ENCODE data around the gene NOC2L.
A peak's percentile ranks its signal among the peaks of the same experiment; 100 is the strongest.

NOC2L gene

DNA sequence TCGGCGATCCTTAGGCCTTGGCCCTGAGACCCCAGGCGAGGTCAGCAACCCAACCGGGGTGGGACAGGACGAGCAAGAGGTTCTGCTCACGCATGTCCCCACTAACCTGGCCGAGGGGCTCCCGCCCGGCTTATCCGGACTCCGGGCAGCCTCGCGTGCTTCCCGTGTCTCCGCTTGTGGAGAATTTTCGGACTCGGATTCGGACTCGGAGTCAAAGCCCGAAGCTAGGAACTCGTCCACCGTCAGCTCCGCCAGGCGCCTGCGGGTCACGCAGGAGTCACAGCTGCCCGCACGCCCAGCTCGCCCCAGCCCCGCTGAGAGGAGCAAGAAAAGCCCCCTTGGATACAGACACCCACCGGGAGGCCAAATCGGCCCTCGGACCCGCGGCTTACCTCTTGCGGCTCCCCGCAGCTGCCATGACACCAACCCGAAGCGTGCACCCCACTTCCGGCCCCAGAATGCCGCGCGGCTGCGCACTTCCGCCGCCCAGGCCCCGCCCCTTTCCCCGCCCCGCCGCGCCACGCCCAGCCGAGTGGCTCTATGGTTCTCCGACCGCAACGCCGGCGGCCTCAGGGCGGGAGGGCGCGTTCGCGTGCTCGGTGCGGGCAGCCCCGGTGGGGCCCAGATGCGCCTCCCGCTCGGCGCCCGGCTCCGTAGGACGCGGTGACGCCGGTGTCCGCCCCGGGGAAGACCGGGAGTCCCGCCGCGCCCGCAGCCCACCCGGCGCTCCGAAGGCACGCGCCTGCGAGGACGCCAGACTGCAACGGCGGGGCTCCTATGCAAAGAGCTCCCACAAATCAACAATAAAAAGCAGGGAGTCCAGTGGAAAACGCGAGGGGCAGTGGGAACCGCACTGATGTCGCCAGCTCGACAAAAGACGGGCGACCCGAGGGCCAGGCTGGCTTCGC, at the start of gene NOC2L:
Gene NOC2L, minus strand, starts transcription at position 434 of the 908 bp plus-strand sequence. Its CDS starts 16 bp downstream, at position 418.
- peak; percentile 81 for ATAC-seq
- Mint-ChIP-seq H3K4me3 (peak within 1 kb of the TSS; percentile 98), H3K4me1 (peaks cover 20% of the 10 kb centered on the region), H3K27me3 (no peaks in the 10 kb centered on the region), H3K27ac (peak within 1 kb of the TSS; percentile 91), H3K9me3 (no peaks in the 10 kb centered on the region), H3K36me3 (ENCODE audit: low read depth) (peaks cover 29% of the 10 kb centered on the region)
- peak; percentile 99 for DNase-seq

DNA sequence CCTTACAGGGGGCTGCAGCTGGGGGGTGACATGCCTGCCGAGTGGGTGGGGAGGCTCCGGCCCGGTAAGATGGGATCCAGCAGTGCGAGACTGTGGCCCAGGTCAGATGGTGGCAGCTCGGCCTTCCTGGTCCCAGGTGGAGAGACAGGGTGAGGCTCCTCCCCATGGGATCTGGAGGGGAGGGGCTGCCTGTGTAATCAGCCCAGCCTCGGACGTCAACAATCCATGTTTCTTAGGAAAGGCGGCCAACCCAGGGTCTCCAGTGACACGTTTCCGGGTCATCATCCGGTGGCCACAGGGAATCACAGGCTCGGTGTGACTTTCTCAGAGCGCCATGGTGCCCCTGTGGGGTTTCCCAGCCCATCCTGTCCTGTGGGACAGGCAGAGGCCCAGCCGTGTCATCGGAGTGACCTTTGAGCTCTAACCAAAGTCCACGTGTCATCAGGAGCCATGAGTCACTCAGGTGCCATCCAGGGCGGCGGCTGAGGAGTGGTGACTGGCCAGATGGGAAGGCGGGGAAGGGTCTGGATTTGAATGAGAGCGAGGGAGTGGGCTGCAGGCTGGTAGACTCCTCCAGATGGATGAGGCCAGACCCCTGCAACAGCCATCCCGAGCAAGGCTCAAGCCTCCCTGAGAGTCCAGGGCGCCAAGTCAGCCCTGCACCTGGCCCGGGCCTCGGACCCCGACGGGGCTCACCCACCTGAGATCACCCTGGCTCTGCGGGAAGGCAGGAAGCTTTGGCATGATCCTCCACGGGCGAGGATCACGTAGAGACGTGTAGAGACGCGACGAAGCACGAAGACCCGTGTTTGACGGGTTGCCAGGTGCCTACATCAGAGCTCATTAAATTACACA, 47.5 kb upstream of the NOC2L start:
- Mint-ChIP-seq H3K4me1 (peaks cover 17% of the 10 kb centered on the region), H3K27ac (no peak overlapping the region), H3K27me3 (peaks cover 47% of the 10 kb centered on the region), H3K9me3 (no peaks in the 10 kb centered on the region), H3K36me3 (ENCODE audit: low read depth) (no peaks in the 10 kb centered on the region), H3K4me3 (no peak overlapping the region)
- DNase-seq, result no peak
- peak; percentile 12 for ATAC-seq

DNA sequence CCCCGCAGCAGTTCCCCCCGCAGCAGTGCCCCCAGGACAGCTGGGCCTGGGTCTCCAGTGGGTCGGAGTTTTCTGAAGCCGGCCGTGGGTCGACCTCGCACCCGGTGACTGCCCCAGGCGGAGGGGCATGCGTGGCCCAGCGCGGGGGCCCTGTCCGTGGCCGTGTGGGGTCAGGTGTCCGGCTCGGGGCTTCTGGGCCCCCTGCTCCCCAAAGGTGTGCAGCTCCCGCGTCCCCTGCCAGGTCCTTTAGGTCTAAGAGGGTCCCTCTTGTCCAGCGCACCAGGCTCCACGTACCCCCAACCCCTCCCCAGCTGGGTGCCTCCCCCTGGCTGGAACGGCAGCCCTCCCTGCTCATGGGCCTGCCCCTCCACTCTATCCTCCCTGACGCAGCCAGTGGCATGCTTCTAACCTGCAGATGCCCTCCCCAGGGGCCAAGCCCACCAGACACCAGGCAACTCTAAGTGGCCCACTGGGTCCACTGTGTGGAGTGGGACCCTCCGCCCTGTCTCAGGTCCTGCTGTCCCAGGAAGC, 46.8 kb upstream of the NOC2L start:
- H3K9me3 Mint-ChIP-seq, result no peaks in the 10 kb centered on the region
- H3K36me3 Mint-ChIP-seq (ENCODE audit: low read depth), result no peaks in the 10 kb centered on the region
- ATAC-seq, result no peak
- H3K27ac Mint-ChIP-seq, result no peak overlapping the region
- no peak overlapping the region for H3K4me3 Mint-ChIP-seq
- DNase-seq, result no peak
- H3K4me1 Mint-ChIP-seq, result peaks cover 17% of the 10 kb centered on the region
- H3K27me3 Mint-ChIP-seq, result peaks cover 47% of the 10 kb centered on the region

DNA sequence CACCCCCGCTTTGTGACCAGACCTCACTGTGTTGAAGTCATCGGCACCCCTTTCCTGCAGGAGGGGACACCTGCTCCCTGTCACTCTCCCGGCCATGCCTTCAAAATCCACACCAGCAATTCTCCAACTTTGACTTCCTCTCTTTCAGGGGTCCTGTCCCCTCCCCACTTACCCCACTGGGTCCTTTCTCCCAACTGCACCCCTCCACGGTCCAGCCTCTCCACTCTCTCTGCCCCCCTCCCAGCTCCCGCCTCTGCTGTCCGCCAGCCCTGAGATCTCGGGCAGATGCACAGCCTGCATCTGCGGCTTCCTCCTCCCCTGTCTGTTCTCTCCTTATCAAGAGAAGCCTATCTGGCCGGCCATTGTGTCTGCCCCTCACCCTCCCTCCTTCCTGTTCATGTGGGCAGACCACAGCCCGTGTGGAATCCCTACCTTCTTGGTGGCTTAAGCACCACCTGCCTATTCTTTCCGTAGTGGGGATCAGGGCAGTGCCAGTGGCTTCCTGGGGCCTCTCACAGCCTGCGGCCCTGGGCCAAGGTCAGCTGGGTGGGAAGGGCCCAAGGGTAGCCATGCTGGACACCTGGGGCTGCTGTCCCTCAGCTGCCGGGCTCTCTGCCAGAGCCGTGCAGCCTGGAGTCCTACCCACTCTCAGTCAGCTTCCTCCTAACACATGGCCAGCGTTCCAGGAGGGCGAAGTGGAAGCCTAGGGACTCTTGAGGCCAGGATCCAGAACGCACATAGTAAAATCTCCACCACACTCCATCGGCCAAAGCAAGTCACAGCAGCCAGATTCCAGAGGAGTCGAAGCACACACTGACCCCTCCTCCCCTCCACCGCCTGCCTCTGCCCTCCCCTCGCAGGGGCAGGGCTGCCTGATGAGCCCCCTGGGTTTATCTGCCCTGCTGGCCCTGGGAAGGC, 46.0 kb upstream of the NOC2L start:
- Mint-ChIP-seq H3K27me3 (peaks cover 50% of the 10 kb centered on the region), H3K4me1 (peaks cover 19% of the 10 kb centered on the region), H3K27ac (no peak overlapping the region), H3K36me3 (ENCODE audit: low read depth) (no peaks in the 10 kb centered on the region), H3K4me3 (no peak overlapping the region), H3K9me3 (no peaks in the 10 kb centered on the region)
- DNase-seq (no peak), ATAC-seq (peak; percentile 8)

DNA sequence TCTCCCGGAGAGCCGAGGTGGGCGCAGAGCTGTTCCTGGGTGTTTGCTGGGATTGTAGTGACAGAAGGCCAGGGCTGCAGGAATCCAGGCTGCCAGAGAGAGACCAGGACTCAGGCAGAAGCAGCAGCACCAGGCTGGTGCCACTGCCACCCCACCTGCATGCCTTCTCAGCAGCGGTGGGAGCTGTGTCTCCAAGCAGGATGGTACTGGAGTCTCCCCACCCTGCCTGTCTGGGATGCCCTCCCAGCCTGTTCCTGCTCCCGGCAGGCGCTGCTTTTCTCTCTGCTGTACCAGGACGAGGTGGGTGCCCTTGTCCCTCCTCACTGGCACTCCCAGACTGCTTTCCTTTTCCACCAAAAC, 45.3 kb upstream of the NOC2L start:
- ATAC-seq, result no peak
- peaks cover 19% of the 10 kb centered on the region for H3K4me1 Mint-ChIP-seq
- H3K9me3 Mint-ChIP-seq, result no peaks in the 10 kb centered on the region
- no peak for DNase-seq
- H3K27me3 Mint-ChIP-seq, result peaks cover 52% of the 10 kb centered on the region
- no peak overlapping the region for H3K27ac Mint-ChIP-seq
- no peak overlapping the region for H3K4me3 Mint-ChIP-seq
- H3K36me3 Mint-ChIP-seq (ENCODE audit: low read depth), result no peaks in the 10 kb centered on the region

DNA sequence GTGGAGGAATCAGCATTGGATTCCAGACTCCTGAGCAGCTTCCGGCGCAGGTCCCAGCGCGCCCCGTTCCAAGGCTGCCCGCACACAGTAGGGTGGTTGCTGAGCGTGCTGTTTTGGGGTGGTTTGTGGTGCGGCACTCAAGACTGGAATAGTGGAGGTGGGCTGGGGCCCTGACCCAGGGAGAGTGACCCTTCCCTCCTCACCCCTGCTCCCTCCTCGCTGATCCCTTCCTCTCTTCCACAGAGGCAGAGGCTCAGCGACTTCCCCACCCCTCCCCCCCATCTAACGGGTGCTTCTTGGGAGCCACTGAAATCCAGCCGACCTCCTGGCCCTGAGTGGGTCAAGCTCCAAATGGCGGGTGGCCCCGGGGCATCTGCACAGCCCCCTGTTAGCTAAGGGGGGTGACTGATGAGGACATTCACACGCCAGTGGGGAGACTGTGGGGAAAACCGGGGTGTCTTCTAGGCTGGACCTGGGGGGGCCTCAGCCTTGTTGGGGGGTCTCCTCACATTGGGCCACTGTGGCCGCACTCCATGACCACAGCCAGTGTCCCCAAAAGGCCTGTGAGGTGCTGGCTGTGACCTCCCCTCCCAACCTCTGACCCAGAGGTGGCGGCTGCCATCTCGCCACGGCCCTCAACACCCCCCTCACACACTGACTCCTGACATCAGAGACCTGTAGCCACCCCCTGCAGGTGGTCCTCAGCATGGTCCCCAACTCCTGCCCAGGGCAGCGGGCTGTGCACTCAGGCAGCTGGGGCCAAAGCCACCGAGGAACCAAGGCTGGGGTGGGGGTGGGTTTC, 44.8 kb upstream of the NOC2L start:
- no peak for ATAC-seq
- Mint-ChIP-seq H3K27me3 (peaks cover 49% of the 10 kb centered on the region), H3K4me3 (no peak overlapping the region), H3K27ac (no peak overlapping the region), H3K4me1 (peaks cover 15% of the 10 kb centered on the region), H3K36me3 (ENCODE audit: low read depth) (no peaks in the 10 kb centered on the region), H3K9me3 (no peaks in the 10 kb centered on the region)
- DNase-seq, result no peak

DNA sequence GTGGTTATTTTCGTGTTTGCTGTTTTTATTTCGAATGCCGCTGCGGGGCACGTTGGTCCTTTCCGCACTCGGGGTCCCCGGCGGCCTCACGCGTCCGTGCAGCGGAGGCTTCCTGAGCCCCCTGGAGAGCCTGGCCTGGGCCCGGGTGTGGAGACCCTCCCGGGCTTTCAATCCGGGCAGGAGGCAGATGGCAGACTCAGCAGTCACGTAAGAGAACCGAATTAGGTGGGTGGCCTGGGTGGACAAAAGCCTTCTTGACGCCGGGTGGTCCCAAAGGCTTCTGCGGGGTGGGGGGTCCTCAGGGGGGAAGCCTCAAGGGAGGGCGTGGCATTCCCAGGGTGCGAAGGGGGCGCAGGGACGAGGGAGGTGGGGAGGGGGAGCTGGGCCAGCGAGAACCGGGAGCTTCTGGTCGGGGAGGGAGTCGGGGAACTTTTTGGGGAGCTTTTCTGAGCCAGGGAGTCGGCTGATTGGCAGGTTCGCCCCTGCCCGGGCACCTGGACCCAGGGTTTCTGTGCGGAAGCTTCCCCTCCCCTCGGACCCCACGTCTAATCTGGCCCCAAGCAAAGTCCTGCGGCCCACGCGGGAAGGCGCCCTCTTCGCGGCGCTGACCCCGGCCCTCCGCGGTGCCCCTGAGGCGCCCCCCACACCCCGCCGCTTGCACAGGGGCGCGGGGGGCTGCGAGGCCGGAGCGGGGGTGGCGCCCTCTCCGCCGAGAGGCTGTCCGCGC, 42.2 kb upstream of the NOC2L start:
- no peaks in the 10 kb centered on the region for H3K9me3 Mint-ChIP-seq
- peak overlapping the region; percentile 70 for H3K27ac Mint-ChIP-seq
- H3K27me3 Mint-ChIP-seq, result peaks cover 47% of the 10 kb centered on the region
- peaks cover 19% of the 10 kb centered on the region for H3K4me1 Mint-ChIP-seq
- H3K4me3 Mint-ChIP-seq, result peak overlapping the region; percentile 74
- H3K36me3 Mint-ChIP-seq (ENCODE audit: low read depth), result no peaks in the 10 kb centered on the region
- no peak for DNase-seq
- no peak for ATAC-seq

DNA sequence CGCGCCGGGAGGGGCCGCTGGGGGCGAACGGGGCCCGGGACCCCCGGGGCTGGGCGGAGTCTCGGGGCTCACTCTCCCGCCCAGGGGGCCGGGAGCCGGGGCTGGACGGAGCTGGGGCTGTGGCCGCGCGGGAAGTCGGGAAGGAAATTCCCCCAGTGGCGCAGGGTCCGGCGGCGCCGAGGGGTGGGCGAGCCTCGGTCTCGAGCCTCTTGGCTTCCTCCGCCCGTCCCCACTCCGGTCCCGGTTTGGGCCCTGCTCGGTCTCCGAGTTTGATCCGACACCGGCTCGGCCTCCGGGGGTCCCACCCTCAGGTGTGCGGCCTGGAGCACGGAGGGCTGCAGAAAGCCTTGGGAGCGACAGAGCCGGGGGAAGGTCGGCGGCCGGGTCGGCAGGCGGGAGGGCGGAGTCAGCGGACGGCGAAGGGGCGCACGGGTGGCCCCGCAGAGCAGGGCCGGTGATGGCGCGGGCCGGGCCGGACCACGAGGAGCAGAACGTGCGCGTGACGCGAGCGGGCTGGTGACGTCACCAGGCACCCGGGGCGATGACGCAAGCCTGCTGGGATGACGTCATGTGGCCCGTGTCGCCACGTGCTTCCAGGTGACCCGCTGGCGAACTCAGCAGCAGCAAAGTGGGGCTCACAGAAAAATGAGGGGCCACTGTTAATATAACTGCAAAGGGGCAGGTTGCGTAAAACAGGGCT, 41.5 kb upstream of the NOC2L start:
- Mint-ChIP-seq H3K27me3 (peaks cover 48% of the 10 kb centered on the region), H3K36me3 (ENCODE audit: low read depth) (no peaks in the 10 kb centered on the region), H3K4me3 (peak overlapping the region; percentile 74), H3K4me1 (peaks cover 18% of the 10 kb centered on the region), H3K9me3 (no peaks in the 10 kb centered on the region), H3K27ac (peak overlapping the region; percentile 70)
- DNase-seq (peak; percentile 81), ATAC-seq (peak; percentile 10)

DNA sequence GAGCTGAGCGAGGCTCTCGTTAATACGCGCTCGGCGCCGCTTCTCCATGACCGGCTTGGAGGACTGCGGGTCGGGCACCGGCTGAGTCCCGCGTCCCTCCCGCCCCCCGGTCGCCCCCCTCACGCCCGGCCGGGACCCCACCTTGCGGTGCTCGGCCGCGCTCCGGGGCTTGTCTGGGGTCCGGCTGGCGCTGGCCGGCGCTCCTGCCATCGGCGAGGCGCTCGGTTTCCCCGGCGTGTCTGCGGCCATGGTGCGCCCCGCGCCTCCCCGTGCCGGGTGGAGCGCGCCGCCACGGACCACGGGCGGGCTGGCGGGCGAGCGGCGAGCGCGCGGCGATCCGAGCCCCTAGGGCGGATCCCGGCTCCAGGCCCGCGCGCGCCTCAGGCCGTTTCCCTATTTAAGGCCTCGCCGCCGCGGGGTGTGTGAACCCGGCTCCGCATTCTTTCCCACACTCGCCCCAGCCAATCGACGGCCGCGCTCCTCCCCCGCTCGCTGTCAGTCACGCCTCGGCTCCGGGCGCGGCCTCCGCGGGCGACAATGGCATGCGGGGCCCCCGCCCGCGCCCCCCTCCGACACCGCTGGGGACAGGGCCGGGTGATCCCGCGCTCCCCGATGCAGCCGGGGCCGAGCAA, 40.8 kb upstream of the NOC2L start, which contains the start of gene HES4:
Gene HES4, minus strand, starts transcription at position 373 of the 632 bp plus-strand sequence. Its CDS starts 124 bp downstream, at position 249.
- Mint-ChIP-seq H3K4me3 (peak within 1 kb of the TSS; percentile 74), H3K27me3 (peaks cover 47% of the 10 kb centered on the region), H3K4me1 (peaks cover 15% of the 10 kb centered on the region), H3K27ac (peak within 1 kb of the TSS; percentile 70), H3K36me3 (ENCODE audit: low read depth) (no peaks in the 10 kb centered on the region), H3K9me3 (no peaks in the 10 kb centered on the region)
- peak; percentile 26 for ATAC-seq
- DNase-seq, result peak; percentile 71

DNA sequence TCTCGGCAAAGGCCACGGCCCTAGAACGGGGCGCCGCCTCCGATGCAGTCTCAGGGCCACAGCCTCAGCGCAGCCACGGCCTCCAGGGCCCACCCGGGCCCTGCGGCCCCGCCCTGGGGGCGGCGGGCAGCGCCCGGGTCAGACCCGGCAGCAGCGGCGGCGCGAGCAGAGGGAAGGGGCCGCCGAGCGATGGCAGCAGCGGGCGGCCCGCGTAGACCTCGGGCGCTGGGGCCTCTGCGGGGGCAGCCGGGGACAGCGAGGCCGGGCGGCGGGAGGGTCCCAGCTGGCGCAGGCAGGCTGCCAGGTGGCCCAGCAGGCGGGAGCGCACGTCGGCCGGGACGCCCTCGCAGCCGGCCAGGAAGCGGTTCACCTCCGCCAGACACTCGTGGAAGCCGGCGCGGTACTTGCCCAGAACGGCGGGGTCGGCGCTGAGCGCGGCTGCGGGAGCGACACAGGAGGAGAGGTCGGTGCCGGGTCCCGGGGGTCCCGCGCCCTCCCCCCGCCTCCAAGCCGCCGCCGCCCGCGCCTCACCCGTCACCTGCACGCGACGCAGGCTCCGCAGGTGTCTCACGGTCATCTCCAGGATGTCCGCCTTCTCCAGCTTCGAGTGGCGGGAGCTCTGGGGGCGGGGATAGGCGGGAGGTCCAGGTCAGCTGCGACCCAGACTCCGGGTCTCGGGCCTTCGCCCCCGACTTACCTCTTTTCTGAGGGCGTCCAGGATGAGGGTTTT, 40.1 kb upstream of the NOC2L start:
- DNase-seq (no peak), ATAC-seq (peak; percentile 9)
- Mint-ChIP-seq H3K4me1 (peaks cover 11% of the 10 kb centered on the region), H3K4me3 (no peak overlapping the region), H3K27me3 (peaks cover 45% of the 10 kb centered on the region), H3K27ac (no peak overlapping the region), H3K9me3 (no peaks in the 10 kb centered on the region), H3K36me3 (ENCODE audit: low read depth) (no peaks in the 10 kb centered on the region)

DNA sequence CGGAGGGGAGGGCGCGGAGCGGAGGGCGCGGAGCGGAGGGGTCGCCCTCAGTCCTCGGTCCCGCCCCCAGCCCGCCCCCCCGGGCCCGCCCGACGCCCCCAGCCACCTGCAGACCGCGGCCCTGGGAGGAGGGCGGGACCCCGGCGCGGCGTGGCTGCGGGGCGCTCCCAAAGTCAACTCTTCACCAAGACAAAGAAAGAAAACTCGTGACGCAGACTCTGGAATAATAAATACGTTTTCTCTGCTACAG, 39.6 kb upstream of the NOC2L start:
- ATAC-seq (no peak), DNase-seq (no peak)
- Mint-ChIP-seq H3K27me3 (peaks cover 44% of the 10 kb centered on the region), H3K4me3 (no peak overlapping the region), H3K4me1 (peaks cover 13% of the 10 kb centered on the region), H3K9me3 (no peaks in the 10 kb centered on the region), H3K27ac (no peak overlapping the region), H3K36me3 (ENCODE audit: low read depth) (no peaks in the 10 kb centered on the region)
